ENCODE measurements around the gene STK4. TPM values are rescaled to one million over a fixed set of nuclear protein-coding genes. Genes with fewer than 3 reads are reported as not detected.
"Not testable (repeated sequence)": the region's sequence is repeated elsewhere in the genome, so short reads cannot be mapped to it uniquely, and the experiment has no call there.

STK4 gene
- total RNA-seq, 2 donors from 2014 or later = 29.0 to 30.1 TPM

DNA sequence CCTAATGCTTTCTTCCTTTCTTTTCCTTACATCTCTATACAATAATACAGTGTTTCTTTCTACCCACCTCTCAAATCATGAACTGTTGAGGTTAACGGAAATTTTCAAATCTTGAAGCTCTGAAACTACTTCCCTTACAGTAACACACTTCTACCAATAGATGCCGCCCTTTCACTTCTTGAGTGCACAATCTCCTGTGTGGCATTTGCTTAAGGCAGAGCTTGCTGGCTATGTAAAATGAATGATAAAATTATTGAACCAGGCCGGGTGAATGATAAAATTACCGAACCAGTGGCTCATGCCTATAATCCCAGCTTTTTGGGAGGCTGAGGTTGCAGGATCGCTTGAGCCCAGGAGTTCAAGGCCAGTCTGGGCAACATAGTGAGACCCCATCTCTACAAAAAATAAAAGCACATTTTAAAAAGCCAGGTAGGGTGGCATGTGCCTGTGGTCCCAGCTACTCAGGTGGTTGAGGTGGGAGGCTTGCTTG, 77.8 kb downstream of the STK4 start:
- DNase-seq (ENCODE audit: low spot score) = no peak
- intact Hi-C loops (cut with DNase I) = no loop called here

DNA sequence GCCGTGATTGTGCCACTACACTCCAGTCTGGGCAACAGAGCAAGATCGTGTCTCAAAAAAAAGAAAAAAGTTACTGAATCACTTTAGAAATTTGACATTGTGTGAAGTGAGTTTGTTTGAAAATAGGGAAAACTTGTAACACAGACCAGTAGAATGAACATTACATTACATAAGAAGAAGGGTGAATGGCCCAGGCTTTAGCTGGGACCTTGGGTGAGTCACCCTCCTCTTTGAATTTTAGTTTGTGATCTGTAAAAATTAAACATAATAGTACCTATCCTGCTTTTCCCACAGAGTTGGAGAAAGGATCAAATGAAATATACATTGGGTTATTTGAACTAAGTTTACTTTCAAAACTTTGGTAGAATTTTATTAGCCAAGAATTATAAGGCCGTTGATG, 78.3 kb downstream of the STK4 start:
- DNase-seq (ENCODE audit: low spot score) = no peak
- intact Hi-C loops (cut with DNase I) = no loop called here

DNA sequence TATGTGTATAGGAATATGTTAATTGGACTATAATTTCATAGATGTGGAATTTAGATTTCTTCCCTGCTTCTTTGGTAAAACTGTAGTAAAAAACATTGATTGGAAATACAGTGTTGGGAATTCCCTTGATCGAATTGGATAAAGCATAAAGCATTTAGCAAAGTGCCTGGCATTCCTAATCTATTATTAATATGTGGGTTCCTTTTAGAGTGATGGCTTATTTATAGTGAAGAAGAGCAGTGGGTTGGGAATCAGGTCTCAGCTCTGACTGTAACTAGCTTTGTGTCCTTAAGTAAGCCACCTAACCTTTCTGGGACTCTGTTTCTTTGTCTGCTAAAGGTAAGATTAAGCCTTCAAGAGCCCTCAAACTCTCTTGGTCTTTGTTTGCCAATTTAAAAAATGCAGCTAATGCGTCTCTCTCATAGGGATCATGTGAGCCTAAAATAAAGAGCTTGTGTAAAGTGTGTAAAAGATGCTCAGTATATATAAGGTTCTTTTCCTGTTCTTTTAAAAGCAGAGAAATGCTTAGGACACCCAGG, 81.3 kb downstream of the STK4 start:
- intact Hi-C loops (cut with DNase I) = no loop called here
- DNase-seq (ENCODE audit: low spot score) = no peak

DNA sequence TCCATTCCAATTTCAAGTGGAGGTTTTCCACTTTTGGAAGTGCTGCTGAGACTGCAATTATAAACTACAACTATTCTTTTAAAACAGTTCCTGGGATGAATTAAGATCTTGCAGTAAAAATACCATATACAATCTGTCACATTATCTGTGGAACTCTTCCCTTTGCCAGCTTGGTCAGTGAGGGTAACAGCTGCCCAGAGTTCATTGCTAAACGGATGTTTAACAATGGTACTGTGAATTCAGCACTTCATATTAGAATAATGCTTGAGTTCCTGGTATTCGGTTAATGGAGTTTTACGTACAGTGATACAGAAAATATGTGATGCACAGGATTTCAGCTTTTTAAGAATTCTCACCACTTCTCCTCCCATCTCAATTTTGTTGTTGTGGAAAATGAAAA, 83.1 kb downstream of the STK4 start:
- intact Hi-C loops (cut with DNase I) = no loop called here
- no peak for DNase-seq (ENCODE audit: low spot score)

DNA sequence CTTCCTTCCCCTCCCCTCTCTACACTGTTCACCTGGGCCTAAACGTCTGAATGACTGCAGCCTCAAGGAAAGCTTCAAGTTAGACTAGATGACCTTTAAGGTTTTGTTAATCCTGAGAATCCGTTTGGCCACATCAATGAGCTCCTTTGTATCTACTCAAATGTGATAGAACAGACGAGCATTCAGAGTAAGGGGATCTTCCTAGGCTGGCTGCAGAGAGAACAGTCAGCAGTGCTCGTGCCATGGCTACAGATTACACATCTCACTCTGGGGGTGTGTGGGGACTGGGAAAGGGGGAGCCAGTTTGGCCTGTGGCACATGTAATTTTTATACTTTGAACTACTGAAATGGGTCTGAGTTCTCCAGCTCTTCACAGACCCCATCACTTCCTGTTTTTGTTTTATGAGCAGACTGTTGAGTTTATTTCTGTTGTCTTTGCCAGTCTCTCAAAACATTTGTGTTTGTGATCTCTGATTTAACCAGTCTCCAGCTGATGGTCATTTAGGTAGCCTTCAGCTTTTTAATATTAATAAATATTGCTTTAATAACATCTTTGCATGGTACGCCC, 83.7 kb downstream of the STK4 start:
- no peak for DNase-seq (ENCODE audit: low spot score)
- intact Hi-C loops (cut with DNase I) = no loop called here

DNA sequence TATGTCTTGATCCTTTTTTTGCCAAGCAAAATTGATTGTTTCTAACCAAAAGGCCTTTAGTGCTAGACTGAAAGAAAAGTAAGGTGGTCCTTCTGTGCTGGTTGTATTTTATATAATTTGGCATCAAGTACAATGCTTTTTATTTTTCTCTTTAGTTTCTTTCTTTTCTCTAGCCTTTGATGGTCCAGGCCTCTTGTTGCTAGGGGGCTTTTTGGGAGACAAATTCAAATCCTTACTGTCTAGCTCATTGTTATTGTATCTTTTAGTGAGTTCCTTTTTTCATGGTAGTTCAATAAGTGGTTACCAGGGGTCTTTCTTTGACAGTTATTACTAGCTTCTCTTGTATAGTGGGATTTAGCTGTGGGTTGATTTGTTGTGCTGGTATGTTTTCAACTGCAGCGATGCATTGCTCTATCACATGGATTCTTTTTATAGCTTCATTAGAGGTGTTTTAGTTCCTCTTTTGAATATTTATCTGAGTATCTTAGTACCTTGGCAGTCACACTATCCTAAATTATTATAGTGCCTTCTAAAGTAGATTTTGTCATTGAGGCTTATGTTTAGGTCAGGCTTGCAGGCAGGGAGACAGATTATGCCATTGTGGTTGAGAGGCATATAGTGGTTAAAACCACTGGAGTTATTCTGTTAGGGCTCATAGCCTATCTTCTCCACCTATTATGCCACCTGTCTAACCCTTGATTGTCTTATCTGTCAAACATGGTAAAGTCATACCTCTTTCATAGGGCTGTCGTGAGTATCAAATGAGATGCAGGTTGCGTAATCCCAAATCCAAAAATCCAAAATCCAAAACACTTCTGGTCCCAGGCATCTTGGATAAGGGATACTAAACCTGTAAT, 85.1 kb downstream of the STK4 start:
- no peak for DNase-seq (ENCODE audit: low spot score)
- intact Hi-C loops (cut with DNase I) = no loop called here

DNA sequence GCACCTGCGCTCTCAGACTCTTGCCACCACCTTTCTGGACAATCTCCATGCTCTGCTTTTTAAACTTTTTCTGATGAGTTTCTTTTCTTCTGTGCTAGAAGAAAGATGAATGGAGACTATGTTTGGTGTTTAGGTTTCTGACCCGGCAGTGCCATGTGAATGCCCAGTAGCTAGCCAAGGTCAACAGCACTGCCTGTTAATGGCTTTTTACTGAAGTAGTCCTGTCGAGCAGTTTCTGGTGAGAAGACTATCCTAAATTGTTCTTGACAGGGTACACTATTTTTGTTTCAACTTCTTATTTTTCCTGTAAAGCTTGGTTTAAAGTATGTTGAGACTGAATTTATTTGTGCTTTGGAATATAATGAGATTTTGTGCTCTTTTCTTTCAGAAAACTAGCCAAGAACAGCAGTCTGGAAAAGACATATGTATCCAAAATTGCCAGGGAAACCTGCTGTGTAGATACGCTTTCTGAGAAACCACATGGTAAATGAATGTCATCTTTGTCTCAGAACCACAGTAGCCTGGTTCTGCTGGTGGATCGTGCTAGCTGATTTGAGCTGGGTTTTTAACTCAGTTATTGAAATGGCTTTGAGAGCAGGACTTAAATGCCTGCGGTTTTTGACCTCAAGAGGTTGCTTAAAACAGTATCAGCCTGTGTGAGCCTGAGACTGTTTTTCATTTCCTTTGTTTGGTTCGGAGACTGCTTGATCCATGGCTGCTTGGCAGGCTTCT, 86.6 kb downstream of the STK4 start:
- intact Hi-C loops (cut with DNase I) = no loop called here
- no peak for DNase-seq (ENCODE audit: low spot score)

DNA sequence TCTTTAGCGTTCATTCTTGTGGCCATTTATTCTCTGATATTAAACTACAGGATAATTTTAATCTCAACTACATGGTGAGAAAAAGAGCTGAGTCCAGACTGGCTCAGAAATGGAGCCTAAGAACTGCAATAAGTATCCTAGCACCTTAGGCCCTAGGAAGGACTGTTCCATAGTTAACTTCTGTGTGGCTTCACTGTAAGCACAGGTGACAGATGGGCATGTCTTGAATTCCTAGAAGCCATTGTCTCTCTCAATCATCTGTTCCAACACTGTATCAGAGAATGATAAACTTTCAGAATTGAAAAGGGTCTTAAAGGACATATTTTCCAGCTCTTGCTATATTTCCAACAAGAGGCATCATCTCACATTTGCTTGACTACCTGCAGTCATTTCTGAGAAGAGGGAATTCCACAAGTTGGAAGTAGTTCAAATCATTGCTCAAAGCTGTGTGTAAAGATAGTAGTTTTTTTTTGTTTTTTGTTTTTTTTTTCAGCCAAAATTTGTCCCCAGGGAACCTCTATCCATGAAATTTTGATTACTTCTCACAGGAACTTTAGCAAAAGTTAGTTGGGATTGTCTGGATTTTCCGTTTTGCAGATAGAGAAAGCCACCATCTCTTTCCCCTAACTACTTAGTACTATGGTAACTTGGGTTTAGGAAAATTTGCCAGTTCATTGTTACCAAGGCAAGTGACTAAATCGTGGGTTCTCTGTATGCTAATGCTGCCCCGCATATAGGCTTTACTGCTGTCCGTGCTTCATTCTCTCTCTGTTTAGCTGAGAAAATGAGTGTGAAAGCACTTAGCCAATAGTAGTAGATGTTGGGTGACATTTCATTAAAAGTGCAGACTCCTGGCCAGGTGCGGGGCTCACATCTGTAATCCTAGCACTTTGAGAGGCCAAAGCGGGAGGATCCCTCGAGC, 87.4 kb downstream of the STK4 start:
- intact Hi-C loops (cut with DNase I) = no loop called here
- no peak for DNase-seq (ENCODE audit: low spot score)

DNA sequence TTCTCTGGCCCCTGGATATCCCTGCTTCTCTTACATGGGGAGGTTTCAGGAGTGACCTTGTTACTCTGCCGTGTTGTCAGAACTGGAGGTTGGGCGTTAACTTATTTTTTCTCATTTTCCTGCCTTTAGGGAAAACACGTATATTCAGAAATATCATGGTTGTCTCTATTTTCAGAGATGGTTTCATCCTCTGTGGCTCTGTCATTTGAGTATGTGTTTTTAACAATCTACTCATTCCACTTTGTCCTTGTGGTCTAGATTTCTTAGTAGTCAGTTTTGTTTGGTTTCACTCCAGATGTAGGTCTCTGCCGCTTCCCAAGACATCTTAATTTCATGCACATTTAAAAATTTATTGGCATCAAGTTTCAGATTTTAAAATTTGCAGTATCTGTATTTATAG, 88.7 kb downstream of the STK4 start:
- no peak for DNase-seq (ENCODE audit: low spot score)
- intact Hi-C loops (cut with DNase I) = no loop called here

DNA sequence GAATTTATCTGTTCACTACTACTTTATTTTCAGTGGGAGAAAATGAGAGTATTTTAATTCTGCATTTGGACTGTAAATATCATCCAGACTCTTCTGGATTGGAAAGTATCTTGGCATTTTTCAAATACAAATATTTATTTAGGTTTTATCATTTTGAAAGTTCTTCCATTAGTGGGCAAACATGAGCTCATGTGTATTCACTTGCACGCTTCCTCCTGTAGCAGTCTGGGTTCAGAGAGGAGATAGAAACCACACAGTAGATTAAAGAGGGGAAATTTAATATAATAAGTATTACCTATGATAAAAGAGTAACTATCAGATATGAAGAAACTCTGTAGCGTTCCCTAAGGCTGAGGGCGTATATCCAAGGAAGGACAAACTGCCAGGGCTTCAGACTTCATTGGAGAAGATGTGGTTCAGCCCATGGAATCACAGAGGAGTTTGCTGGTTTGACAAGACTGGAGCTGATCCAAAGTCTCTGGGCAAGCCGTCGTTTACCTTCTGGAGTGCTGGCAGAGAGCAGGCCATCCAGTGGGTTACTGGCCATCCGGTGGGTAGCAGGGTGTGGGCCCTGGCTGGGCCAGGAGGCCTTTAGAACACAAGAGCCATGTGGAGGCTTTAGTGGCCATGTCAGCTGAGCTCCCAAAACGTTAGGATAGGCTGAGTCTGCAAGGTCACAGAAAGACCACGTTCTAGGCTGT, 90.3 kb downstream of the STK4 start:
- DNase-seq (ENCODE audit: low spot score) = no peak
- intact Hi-C loops (cut with DNase I) = no loop called here

DNA sequence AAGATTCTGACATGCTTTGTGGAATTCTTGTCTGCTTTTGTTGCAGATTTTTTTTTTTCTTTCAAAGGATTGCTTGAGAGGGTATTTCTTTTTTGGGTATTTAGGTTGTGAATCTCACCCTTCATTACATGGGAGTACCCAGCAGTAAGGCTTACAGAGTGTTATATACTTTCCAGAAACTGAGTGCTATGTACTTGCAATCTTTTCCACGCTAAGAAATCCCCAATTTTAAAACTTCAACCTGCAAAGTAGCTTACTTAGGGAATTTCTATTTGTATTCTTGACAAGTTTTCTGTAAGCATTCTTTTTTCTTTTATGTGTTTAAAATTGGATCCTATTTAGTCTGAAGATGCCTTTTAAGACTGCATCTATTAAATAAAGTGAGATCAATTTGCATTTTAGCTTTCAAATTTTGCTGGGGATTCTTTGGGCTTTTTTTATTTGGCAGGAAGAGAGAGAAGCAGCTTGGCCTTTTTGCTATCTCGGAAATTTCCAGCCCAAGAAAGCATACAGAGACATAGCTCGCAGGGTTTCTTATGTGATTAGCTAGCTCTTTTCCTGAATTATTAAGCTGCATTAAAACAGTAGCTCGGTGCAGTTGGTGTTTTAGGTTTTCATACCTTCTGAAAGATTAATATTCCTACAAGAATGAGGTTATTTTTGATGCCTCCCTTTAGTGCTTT, 92.0 kb downstream of the STK4 start:
- intact Hi-C loops (cut with DNase I) = no loop called here
- no peak for DNase-seq (ENCODE audit: low spot score)

DNA sequence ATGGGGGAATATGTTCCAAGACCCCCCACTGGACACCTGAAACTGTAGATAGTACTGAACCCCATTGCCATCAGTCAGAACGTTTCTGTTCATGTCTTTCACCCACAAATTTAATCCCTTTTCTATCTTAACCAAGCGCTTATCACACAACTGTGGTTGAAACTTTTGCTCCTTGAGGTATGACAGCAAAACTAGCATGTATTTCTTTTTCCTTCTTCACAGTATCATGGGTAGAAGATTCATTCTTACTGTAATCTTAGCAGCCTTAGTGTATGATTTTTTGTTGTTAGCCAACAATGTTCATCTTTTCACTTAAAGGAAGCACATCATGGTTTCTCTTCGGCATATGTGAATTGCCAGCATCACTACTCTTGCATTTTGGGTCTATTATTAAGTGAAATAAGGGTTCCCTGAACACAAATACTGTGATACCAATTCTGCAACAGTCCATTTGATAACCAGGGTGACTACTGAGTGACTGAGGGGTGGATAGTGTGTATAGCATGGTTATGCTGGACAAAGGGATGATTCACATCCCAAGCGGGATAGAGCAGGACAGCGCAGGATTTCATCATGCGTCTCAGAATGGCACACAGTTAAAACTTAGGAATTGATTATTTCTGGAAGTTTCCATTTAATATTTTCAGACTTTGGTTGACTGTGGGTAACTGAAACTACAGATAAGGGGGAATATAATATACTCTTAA, 92.9 kb downstream of the STK4 start:
- intact Hi-C loops (cut with DNase I) = no loop called here

DNA sequence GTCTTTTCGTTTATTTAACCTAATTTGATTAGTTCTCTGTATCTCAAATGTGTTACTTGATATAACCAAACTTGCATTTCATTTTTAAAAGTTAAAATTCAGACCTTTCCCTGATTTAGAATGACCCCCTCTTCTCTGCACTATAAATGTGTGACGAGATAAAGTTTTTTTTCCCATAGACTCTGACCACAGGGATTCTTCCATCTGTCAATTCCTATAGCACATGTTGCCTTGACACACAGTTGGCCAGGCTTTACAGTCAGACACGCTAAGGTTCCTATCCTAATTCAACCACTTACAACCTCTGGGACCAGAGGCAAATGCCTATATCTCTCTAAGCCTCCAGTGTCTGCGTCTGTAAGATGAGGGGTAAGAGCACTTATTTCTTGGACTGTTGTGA, 94.0 kb downstream of the STK4 start:
- intact Hi-C loops (cut with DNase I) = no loop called here
- no peak for DNase-seq (ENCODE audit: low spot score)

More for the DNA sequence above, 92.9 kb downstream of the STK4 start:
- DNase-seq (ENCODE audit: low spot score) = no peak

DNA sequence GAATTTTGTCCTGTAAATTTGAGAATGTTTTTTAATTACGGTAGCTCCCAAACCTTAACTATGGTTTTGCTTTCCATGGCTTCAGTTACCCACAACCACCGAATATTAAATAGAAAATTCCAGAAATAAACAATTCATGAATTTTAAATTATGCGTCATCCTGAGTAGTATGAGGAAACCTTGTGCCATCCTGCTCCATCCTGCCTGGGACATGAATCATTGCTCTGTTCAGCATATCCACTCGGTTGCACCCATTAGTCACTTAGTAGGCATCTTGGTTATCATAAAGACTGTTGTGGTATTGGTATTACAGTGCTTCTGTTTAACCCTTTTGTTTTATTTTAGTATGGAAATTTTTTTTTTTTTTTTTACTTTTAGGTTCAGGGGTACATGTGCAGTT, 94.9 kb downstream of the STK4 start:
- DNase-seq (ENCODE audit: low spot score) = no peak
- intact Hi-C loops (cut with DNase I) = no loop called here

DNA sequence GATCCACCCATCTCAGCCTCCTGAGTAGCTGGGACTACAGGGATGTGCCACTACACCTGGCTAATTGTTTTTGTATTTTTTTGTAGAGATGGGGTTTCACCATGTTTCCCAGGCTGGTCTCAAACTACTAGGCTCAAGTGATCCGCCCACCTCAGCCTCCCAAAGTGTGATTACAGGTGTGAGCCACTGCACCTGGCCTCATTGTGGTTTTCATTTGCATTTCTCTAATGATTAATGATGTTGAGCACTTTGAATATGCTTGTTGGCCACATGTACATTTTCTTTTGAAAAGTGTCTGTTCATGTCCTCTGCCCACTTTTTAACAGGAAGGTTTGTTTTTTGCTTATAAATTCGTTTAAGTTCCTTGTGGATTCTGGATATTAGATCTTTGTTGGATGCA, 96.8 kb downstream of the STK4 start:
- DNase-seq (ENCODE audit: low spot score); intact Hi-C loops (cut with DNase I): not testable (repeated sequence)

DNA sequence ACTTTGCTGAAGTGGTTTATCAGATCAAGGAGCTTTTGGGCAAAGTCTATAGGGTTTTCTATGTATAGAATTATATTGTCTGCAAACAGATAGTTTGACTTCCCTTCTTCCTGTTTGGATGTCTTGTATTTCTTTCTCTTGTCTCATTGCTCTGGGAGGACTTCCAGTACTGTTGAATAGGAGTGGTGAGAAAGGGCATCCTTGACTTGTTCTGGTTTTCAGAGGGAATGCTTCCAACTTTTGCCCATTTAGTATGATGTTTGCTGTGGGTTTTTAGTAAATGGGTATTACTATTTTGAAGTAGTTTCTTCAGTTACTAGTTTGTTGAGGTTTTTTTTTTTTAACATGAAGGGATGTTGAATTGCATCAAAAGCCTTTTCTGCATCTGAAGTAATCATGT, 98.5 kb downstream of the STK4 start:
- intact Hi-C loops (cut with DNase I) = no loop called here
- no peak for DNase-seq (ENCODE audit: low spot score)

DNA sequence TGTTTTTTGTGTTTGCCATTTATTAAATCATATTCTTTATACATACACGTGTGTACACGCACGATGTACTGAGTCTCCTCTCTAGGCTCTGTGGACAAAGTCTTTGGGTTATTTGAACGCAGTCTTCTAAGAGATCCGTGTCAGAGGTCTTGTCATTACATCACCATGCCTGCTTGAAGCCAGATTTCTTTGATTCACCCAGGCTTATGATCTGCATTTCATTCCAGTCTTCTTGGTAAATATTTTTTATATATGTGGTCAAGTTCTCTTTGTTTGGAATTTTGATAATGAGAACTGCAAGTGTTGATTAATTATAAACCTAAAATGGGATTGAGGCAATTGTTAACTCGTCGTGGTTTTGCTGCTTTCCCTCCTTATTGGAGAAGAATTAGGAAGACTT, 100.1 kb downstream of the STK4 start:
- intact Hi-C loops (cut with DNase I) = no loop called here
- no peak for DNase-seq (ENCODE audit: low spot score)
